Liver (tissue), 3 donors: Measurements from ENCODE around the gene EHD4.

ENCODE experiments used
- ATF3 ChIP-seq: IDR thresholded peaks from 2 replicates; pipeline ENCODE4 v1.6.1; 2016; ENCODE audit warnings: antibody characterized with exemption
- CTCF ChIP-seq: fragments of 150-350 bp; IDR thresholded peaks from 2 replicates; pipeline ENCODE4 v1.5.1; 2017; ENCODE audit warnings: improper control_type of control experiment, low read depth, low read length; ENCODE audit not compliant: missing input control
- FOXA1 ChIP-seq: IDR thresholded peaks from 2 replicates; pipeline ENCODE4 v1.6.1; 2016; ENCODE audit warnings: antibody characterized with exemption
- GABPA ChIP-seq, 2 donors: IDR thresholded peaks in 1 of 2; conservative IDR thresholded peaks in 1 of 2; 2 replicates each; pipeline ENCODE4 v1.6.1; 2016; ENCODE audit warnings: antibody characterized with exemption in 2 of 2, mild to moderate bottlenecking in 1 of 2, moderate library complexity in 1 of 2
- MAX ChIP-seq: IDR thresholded peaks from 2 replicates; pipeline ENCODE4 v1.6.1; 2016; ENCODE audit warnings: antibody characterized with exemption
- NR2F2 ChIP-seq: IDR thresholded peaks from 2 replicates; pipeline ENCODE4 v1.6.1; 2016; ENCODE audit warnings: antibody characterized with exemption
- RAD21 ChIP-seq, 2 donors: IDR thresholded peaks; 2 replicates each; pipeline ENCODE4 v1.6.1; 2016; ENCODE audit warnings: antibody characterized with exemption in 2 of 2, mild to moderate bottlenecking in 2 of 2
- REST ChIP-seq: IDR thresholded peaks from 2 replicates; pipeline ENCODE4 v1.6.1; 2016; ENCODE audit warnings: antibody characterized with exemption, mild to moderate bottlenecking
- RXRA ChIP-seq, 2 donors: IDR thresholded peaks; 2 replicates each; pipeline ENCODE4 v1.6.1; 2017 to 2018; ENCODE audit warnings: antibody characterized with exemption in 2 of 2, mild to moderate bottlenecking in 1 of 2
- TAF1 ChIP-seq: conservative IDR thresholded peaks from 2 replicates; pipeline ENCODE4 v1.6.1; 2016; ENCODE audit warnings: antibody characterized with exemption, mild to moderate bottlenecking
- YY1 ChIP-seq: IDR thresholded peaks from 2 replicates; pipeline ENCODE4 v1.6.1; 2016; ENCODE audit warnings: antibody characterized with exemption, mild to moderate bottlenecking
- ZBTB33 ChIP-seq: IDR thresholded peaks from 2 replicates; pipeline ENCODE4 v1.6.1; 2016; ENCODE audit warnings: antibody characterized with exemption
- donor health status: healthy.
- donor health status: healthy.

- TF ChIP-seq RAD21 (IDR thresholded peaks at IDR 0.05) (no peak), CTCF (no peak), FOXA1 (no peak), RXRA (IDR thresholded peaks at IDR 0.05) (no peak), NR2F2 (no peak), ZBTB33 (no peak), YY1 (no peak), REST (no peak), TAF1 (no peak), ATF3 (no peak), GABPA (IDR thresholded peaks at IDR 0.05 in 1 of 2, conservative IDR thresholded peaks at IDR 0.05 in 1 of 2) (no peak), MAX (no peak)
Measured at GRCh38 chr15:41895957-41896356, 76.4 kb downstream of the EHD4 start.
